GM12878 (cell line): ENCODE data around the gene DGKA. TPM values are rescaled to one million over a fixed set of nuclear protein-coding genes. Genes with fewer than 3 reads are reported as not detected.
"Not testable (repeated sequence)": the region's sequence is repeated elsewhere in the genome, so short reads cannot be mapped to it uniquely, and the experiment has no call there.

Experiments
- ATAC-seq: fragments of 200-7000 bp; cut with Tn5 transposase; 3 replicates; pipeline ENCODE4 v1.9.1; 2020; ENCODE audit warnings: mild to moderate bottlenecking, moderate library complexity
- BruUV-seq: library from RNA; stranded (reverse); fragments of 400-500 nt; replicated peaks from 2 replicates; lab custom pipeline; 2021; lab: Mats Ljungman, UMichigan
- CTCF ChIA-PET: fragments of 300-600 bp; sonication (Branson Sonifier 250); formaldehyde crosslinking; extraction: SDS; loops from one replicate; lab custom pipeline; 2021; ENCODE audit warnings: inconsistent platforms; lab: Yijun Ruan, JAX
- POLR2A ChIA-PET: fragments of 350-600 bp; formaldehyde crosslinking; extraction: SDS; loops from one replicate; lab custom pipeline; 2021; ENCODE audit warnings: inconsistent platforms; lab: Charles Lee
- RAD21 ChIA-PET: fragments of 300-600 bp; sonication (Branson Sonifier 250); formaldehyde crosslinking; loops from one replicate; lab custom pipeline; 2023; ENCODE audit warnings: antibody characterized with exemption; ENCODE audit not compliant: unreplicated experiment; lab: Charles Lee
- SMC1A ChIA-PET: fragments of 300-600 bp; sonication (Branson Sonifier 250); formaldehyde crosslinking; loops from one replicate; lab custom pipeline; 2023; ENCODE audit not compliant: unreplicated experiment, uncharacterized antibody; lab: Charles Lee
- DNase-seq: peaks from one replicate; pipeline ENCODE4 v3.0.0-alpha.2; 2011; ENCODE audit warnings: low read depth, low spot score
- FAIRE-seq: peaks from 3 replicates; lab custom pipeline; 2011; peaks lifted over from hg19 to GRCh38; lab: Jason Lieb, UNC
- H2AFZ ChIP-seq: 2 replicates; pipeline ENCODE4 v1.6.0; 2011; ENCODE audit warnings: low read depth, low read length, control low read depth; ENCODE audit not compliant: control insufficient read depth
- H3K27ac ChIP-seq: 2 replicates; pipeline ENCODE4 v1.5.1; 2011; ENCODE audit warnings: control low read depth; ENCODE audit not compliant: control insufficient read depth, insufficient read depth
- H3K27me3 ChIP-seq, 2 experiments: replicated peaks in 1 of 2; 2 replicates each; pipeline versions ENCODE4 v1.6.0 to v1.6.1; 2011; ENCODE audit warnings: low read length in 1 of 2; ENCODE audit not compliant: control insufficient read depth in 2 of 2, insufficient read depth in 2 of 2
- H3K36me3 ChIP-seq, 2 experiments: 2 replicates each; pipeline ENCODE4 v1.5.1; 2011; ENCODE audit warnings: low read length in 1 of 2; ENCODE audit not compliant: control insufficient read depth in 2 of 2, insufficient read depth in 2 of 2
- H3K4me1 ChIP-seq: 2 replicates; pipeline ENCODE4 v1.6.1; 2011; ENCODE audit warnings: mild to moderate bottlenecking, low read length, moderate library complexity, mixed read lengths; ENCODE audit not compliant: control insufficient read depth, insufficient read depth
- H3K4me2 ChIP-seq: 2 replicates; pipeline ENCODE4 v1.6.0; 2011; ENCODE audit warnings: control low read depth; ENCODE audit not compliant: control insufficient read depth, insufficient read depth
- H3K4me3 ChIP-seq: fragments of 200-600 bp; sonication (generic); 2 replicates; pipeline ENCODE4 v1.5.1; 2016
- H3K79me2 ChIP-seq: 2 replicates; pipeline ENCODE4 v1.6.0; 2011; ENCODE audit warnings: low read length; ENCODE audit not compliant: control insufficient read depth, insufficient read depth
- H3K9ac ChIP-seq: 2 replicates; pipeline ENCODE4 v1.8.0; 2011; ENCODE audit warnings: low read length, control low read depth, mixed read lengths; ENCODE audit not compliant: control insufficient read depth, insufficient read depth
- H3K9me3 ChIP-seq: replicated peaks from 3 replicates; pipeline ENCODE4 v1.5.1; 2011; ENCODE audit warnings: mild to moderate bottlenecking, low read length; ENCODE audit not compliant: control insufficient read depth, insufficient read depth
- H4K20me1 ChIP-seq: 2 replicates; pipeline ENCODE4 v1.6.0; 2011; ENCODE audit not compliant: control insufficient read depth, insufficient read depth
- E4F1 ChIP-seq: fragments of 450-650 bp; IDR thresholded peaks from 2 replicates; pipeline ENCODE4 v1.6.1; 2018; ENCODE audit warnings: borderline replicate concordance, mild to moderate bottlenecking; ENCODE audit not compliant: partially characterized antibody
- MYB ChIP-seq: fragments of 150-350 bp; IDR thresholded peaks from 2 replicates; pipeline ENCODE4 v1.6.1; 2014; ENCODE audit warnings: mild to moderate bottlenecking, low read depth, low read length, borderline replicate concordance
- STAT3 ChIP-seq: IDR thresholded peaks from 2 replicates; pipeline ENCODE4 v1.6.1; 2011; ENCODE audit warnings: low read depth, low read length, improper control_type of control experiment
- WGBS: methylation state at CpG from one replicate; pipeline ENCODE4 v1.1.6; 2016; ENCODE audit warnings: low lambda C conversion rate; ENCODE audit not compliant: insufficient replicate concordance, insufficient coverage; ENCODE audit errors: missing lambda C conversion rate; 5-methylcytosine and 5-hydroxymethylcytosine counted together
- in situ Hi-C: fragments of 300-500 bp; cut with MboI; formaldehyde crosslinking; loops from 9 replicates; pipeline ENCODE4 v1.14.3; 2018; ENCODE audit warnings: mixed read lengths
- intact Hi-C: fragments of 100-400 bp; cut with micrococcal nuclease; formaldehyde crosslinking; loops from one replicate; pipeline ENCODE4 v1.14.2; 2022; ENCODE audit not compliant: unreplicated experiment
- polyA plus RNA-seq, 11 experiments: library from polyadenylated mRNA; depleted of rRNA in 4 of 11; unstranded in 6 of 11; stranded (reverse) in 5 of 11; fragments of >200 nt; fragmentation: Nextera tagmentation in 4 of 11; fragmentation: Illumina TruSeq in 1 of 11; extraction: Ambion mirVana in 4 of 11; extraction: Trizol in 1 of 11; gene quantifications; 1 replicate in 1 of 11; 2 replicates in 10 of 11; pipeline versions ENCODE4 v1.2.1 to v1.2.3, GENCODE V29; 2011 to 2016; ENCODE audit warnings: inconsistent platforms in 2 of 11, missing spikeins in 2 of 11, low read depth in 1 of 11
- total RNA-seq, 4 experiments: library from RNA; depleted of rRNA in 3 of 4; stranded (reverse); fragments of >200 nt in 3 of 4; fragmentation: Illumina TruSeq in 1 of 4; extraction: Trizol in 1 of 4; gene quantifications; 2 replicates each; pipeline versions ENCODE4 v1.2.1 to v1.2.3, GENCODE V29; 2013 to 2021
- TF ChIP-seq, protein P1 (sequence below): fragments of 150-350 bp; IDR thresholded peaks from 2 replicates; pipeline ENCODE4 v1.6.1; 2014; ENCODE audit warnings: mild to moderate bottlenecking, low read depth, low read length

Gene DGKA
- total and polyA plus RNA-seq, 10 of the 15 experiments (the other 5 are each of a cell fraction or from before 2014, with no cell fraction given): 14.0 to 65.5 (median 37.1) TPM

DNA sequence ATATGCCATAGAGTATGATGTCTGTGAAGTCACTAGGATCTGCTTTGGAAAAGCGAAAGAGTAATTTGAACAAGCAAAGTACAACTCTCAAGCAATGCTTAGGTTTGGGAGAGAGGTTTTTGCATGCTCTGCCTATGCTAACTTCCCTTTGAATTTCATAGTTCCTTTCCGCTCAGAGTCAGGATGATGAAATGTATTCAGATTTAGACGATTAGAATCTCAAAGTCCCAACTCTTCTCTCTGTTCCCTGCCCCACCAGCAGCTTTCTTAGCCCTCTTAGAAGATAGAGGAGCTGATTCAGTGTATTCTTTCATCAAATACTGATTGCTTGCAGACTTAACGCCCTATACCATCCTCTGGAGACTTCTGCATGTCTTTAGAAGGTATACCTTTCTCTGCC is 54.4 kb downstream of the DGKA start (continued):
- TF ChIP-seq E4F1 (no peak), STAT3 (no peak), MYB (no peak)
- TF ChIP-seq, protein P1, sequence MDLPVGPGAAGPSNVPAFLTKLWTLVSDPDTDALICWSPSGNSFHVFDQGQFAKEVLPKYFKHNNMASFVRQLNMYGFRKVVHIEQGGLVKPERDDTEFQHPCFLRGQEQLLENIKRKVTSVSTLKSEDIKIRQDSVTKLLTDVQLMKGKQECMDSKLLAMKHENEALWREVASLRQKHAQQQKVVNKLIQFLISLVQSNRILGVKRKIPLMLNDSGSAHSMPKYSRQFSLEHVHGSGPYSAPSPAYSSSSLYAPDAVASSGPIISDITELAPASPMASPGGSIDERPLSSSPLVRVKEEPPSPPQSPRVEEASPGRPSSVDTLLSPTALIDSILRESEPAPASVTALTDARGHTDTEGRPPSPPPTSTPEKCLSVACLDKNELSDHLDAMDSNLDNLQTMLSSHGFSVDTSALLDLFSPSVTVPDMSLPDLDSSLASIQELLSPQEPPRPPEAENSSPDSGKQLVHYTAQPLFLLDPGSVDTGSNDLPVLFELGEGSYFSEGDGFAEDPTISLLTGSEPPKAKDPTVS: no peak

DNA sequence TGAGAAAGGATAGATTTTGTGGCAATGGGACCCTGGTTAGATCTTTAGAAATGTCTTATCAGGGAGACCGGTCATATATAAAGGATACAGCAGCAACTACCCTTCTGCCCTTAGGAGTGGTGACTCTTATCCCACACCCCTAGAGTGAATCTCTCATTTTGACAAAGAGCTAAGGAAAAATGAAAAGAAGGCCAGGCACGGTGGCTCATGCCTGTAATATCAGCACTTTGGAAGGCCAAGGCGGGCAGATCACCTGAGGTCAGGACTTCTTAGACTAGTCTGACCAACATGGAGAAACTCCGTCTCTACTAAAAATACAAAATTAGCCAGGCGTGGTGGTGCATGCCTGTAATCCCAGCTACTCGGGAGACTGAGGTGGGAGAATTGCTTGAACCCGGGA is 55.0 kb downstream of the DGKA start:
- H3K4me3 ChIP-seq, DNase-seq, in situ Hi-C loops, H3K27me3 ChIP-seq, H3K4me2 ChIP-seq, FAIRE-seq, H4K20me1 ChIP-seq, ATAC-seq, H3K27ac ChIP-seq, H2AFZ ChIP-seq, H3K79me2 ChIP-seq, intact Hi-C loops, BruUV-seq, H3K9ac ChIP-seq, H3K9me3 ChIP-seq: not testable (repeated sequence)
- ChIA-PET RAD21 (interaction anchor here (0.6 to 6.4 kb wide), 3 partner anchors 10 to 303 kb away, joined by 3 to 56 read pairs (median 20); partner anchors contain the start of genes RAB5B and SUOX), POLR2A (interaction anchor here (1.3 to 5.6 kb wide), 4 partner anchors 9 to 18 kb away, joined by 3 to 85 read pairs (median 4); partner anchors contain the start of genes RAB5B and SUOX), SMC1A (interaction anchor here (0.8 to 3.5 kb wide), 6 partner anchors 8 to 247 kb away, joined by 3 to 24 read pairs (median 8); partner anchors contain the start of genes RAB5B, RPS26 and SUOX), CTCF (interaction anchor here (0.5 to 2.5 kb wide), 8 partner anchors 10 to 357 kb away, joined by 3 to 28 read pairs (median 4); partner anchors contain the start of genes DGKA, RAB5B and SUOX)
- WGBS: 95% methylated on average over 7 of the region's 7 CpGs
- Histone ChIP-seq H3K36me3 (peaks cover 3 to 19% of the 10 kb centered on the region in 2 experiments; a peak in 3 of 4 replicates), H3K4me1 (peaks cover 16% of the 10 kb centered on the region)
